Measurements from ENCODE around the gene CHRNA4. TPM values are rescaled to one million over a fixed set of nuclear protein-coding genes. Genes with fewer than 3 reads are reported as not detected.

CHRNA4 gene
- total RNA-seq, 1 experiment from 2014 or later = 0.11 TPM

DNA sequence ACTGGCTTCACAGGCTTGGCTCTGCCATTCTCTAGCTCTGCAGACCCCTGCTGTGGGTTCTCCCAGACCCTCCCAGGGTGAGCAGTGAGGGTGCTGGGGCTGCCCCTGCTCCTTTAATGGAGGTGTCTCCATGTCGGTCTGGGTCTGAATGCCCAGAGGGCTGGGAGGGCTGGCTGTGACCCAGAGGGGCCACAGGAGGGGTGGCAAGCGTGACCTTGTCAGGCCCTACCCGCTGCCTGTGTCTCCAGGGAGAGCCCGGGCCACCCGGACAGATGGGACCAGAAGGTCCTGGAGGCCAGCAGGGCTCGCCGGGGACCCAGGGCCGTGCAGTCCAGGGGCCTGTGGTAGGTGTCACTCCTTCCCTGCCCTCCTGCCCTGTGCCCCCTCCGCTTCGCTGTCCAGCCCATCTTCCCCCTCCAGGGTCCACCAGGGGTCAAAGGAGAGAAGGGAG, 36.1 kb downstream of the CHRNA4 start:
- H3K4me1 ChIP-seq = peaks cover 5% of the 10 kb centered on the region; the same call in 1 of the 2 replicates
- DNase-seq = peak in 1 of 2 experiments; percentile 40
- Mint-ChIP-seq H3K9me3 (ENCODE audit: unreplicated experiment) (no peaks in the 10 kb centered on the region), H3K27me3 (ENCODE audit: insufficient read depth, unreplicated experiment) (peaks cover 11% of the 10 kb centered on the region), H3K4me3 (ENCODE audit: unreplicated experiment) (no peak overlapping the region), H3K36me3 (ENCODE audit: insufficient read depth, unreplicated experiment) (no peaks in the 10 kb centered on the region), H3K27ac (ENCODE audit: unreplicated experiment) (no peak overlapping the region), H3K4me1 (ENCODE audit: low read depth, unreplicated experiment) (no peaks in the 10 kb centered on the region)
- POLR2A ChIA-PET = no interaction called here
- BruUV-seq (replicated peaks) = no TSS peak
- TF ChIP-seq, protein P1, sequence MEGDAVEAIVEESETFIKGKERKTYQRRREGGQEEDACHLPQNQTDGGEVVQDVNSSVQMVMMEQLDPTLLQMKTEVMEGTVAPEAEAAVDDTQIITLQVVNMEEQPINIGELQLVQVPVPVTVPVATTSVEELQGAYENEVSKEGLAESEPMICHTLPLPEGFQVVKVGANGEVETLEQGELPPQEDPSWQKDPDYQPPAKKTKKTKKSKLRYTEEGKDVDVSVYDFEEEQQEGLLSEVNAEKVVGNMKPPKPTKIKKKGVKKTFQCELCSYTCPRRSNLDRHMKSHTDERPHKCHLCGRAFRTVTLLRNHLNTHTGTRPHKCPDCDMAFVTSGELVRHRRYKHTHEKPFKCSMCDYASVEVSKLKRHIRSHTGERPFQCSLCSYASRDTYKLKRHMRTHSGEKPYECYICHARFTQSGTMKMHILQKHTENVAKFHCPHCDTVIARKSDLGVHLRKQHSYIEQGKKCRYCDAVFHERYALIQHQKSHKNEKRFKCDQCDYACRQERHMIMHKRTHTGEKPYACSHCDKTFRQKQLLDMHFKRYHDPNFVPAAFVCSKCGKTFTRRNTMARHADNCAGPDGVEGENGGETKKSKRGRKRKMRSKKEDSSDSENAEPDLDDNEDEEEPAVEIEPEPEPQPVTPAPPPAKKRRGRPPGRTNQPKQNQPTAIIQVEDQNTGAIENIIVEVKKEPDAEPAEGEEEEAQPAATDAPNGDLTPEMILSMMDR (IDR thresholded peaks at IDR 0.05; ENCODE audit: insufficient read depth in 1 of 2, low read depth in 1 of 2, low read length in 1 of 2, severe bottlenecking in 1 of 2, unreplicated experiment in 1 of 2) = no peak
- no peaks in the 10 kb centered on the region for H3K36me3 ChIP-seq (ENCODE audit: control insufficient read depth, insufficient read depth, low read length)
- intact Hi-C loops (cut with micrococcal nuclease; ENCODE audit: unreplicated experiment) = no loop called here
- CTCF ChIA-PET = interaction anchor here (0.6 to 0.7 kb wide), 3 partner anchors 8 to 15 kb away, joined by 3 to 7 read pairs (median 5); no protein-coding TSS in a partner anchor
- H3K9me3 ChIP-seq = peaks cover 7% of the 10 kb centered on the region
- no peaks in the 10 kb centered on the region for H3K27me3 ChIP-seq (replicated peaks; ENCODE audit: control insufficient read depth, insufficient read depth, low read length)
- H3K4me3 ChIP-seq (ENCODE audit: low read depth, low read length) = no peak overlapping the region

DNA sequence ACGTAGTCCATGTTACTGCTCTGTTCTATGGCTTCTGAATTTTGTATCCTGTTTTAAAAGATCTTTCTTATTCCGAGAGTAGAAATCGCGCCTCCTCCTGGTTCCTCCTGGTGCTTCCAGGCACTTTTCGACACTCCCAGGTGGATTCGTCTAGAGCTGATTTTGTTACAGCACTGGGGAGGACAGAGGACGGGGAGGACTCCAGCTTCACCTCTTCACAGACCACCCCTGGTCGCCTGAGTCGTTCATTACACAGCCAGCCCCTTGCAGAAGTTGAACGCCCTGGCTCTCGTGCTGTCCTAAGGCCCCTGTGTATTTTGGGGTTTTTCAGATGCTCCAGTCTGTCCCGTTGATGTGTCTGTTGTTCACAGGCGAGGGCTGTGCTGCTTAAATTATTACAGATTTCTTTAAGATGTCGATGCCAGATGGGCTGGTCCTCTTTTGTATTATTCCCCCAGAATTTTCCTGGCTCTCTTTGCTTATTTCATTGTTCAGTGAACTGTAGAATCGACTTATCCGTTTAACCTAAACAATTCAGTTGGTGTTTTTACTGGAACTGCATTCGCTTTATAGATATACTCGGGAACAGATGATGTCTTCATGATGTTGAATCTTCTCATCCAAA, 37.7 kb downstream of the CHRNA4 start:
- ChIA-PET POLR2A (no interaction called here), CTCF (interaction anchor here (0.6 to 1.8 kb wide), 2 partner anchors 13 to 107 kb away, joined by 3 to 6 read pairs; no protein-coding TSS in a partner anchor)
- Histone ChIP-seq H3K4me3 (ENCODE audit: low read depth, low read length) (no peak overlapping the region), H3K9me3 (peaks cover 7% of the 10 kb centered on the region), H3K36me3 (ENCODE audit: control insufficient read depth, insufficient read depth, low read length) (no peaks in the 10 kb centered on the region), H3K27me3 (replicated peaks; ENCODE audit: control insufficient read depth, insufficient read depth, low read length) (no peaks in the 10 kb centered on the region), H3K4me1 (peaks cover 5% of the 10 kb centered on the region; the same call in 1 of the 2 replicates)
- H3K36me3 Mint-ChIP-seq (ENCODE audit: insufficient read depth, unreplicated experiment) = no peaks in the 10 kb centered on the region
- no TSS peak for BruUV-seq (replicated peaks)
- H3K27ac Mint-ChIP-seq (ENCODE audit: unreplicated experiment) = no peak overlapping the region
- no peak overlapping the region for H3K4me3 Mint-ChIP-seq (ENCODE audit: unreplicated experiment)
- DNase-seq = peak in 1 of 2 experiments; percentile 35
- intact Hi-C loops (cut with micrococcal nuclease; ENCODE audit: unreplicated experiment) = no loop called here
- no peaks in the 10 kb centered on the region for H3K4me1 Mint-ChIP-seq (ENCODE audit: low read depth, unreplicated experiment)
- peaks cover 11% of the 10 kb centered on the region for H3K27me3 Mint-ChIP-seq (ENCODE audit: insufficient read depth, unreplicated experiment)
- TF ChIP-seq, protein P1 (IDR thresholded peaks at IDR 0.05; ENCODE audit: insufficient read depth in 1 of 2, low read depth in 1 of 2, low read length in 1 of 2, severe bottlenecking in 1 of 2, unreplicated experiment in 1 of 2) = peak; percentile 5 to 40
- no peaks in the 10 kb centered on the region for H3K9me3 Mint-ChIP-seq (ENCODE audit: unreplicated experiment)

DNA sequence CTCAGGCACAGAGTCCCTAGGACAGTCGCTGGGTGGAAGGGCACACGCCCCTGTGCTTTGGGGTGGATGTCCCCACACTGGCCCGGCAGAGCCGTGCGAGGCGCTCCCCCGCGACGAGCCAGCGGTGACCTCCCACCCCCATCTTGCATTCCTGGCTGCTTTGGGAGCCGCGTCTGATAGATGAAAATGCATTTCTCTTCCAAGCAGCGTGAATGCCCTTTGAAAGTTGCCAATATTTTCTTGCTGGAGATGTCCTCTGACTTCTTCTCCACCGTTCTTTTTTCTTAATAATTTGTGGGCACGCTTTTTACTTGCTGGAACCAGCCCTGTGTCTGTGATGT, 38.2 kb downstream of the CHRNA4 start:
- Histone ChIP-seq H3K9me3 (peaks cover 7% of the 10 kb centered on the region), H3K36me3 (ENCODE audit: control insufficient read depth, insufficient read depth, low read length) (no peaks in the 10 kb centered on the region), H3K4me3 (ENCODE audit: low read depth, low read length) (no peak overlapping the region), H3K27me3 (replicated peaks; ENCODE audit: control insufficient read depth, insufficient read depth, low read length) (no peaks in the 10 kb centered on the region), H3K4me1 (peaks cover 5% of the 10 kb centered on the region; the same call in 1 of the 2 replicates)
- TF ChIP-seq, protein P1 (IDR thresholded peaks at IDR 0.05; ENCODE audit: insufficient read depth in 1 of 2, low read depth in 1 of 2, low read length in 1 of 2, severe bottlenecking in 1 of 2, unreplicated experiment in 1 of 2) = no peak
- H3K4me1 Mint-ChIP-seq (ENCODE audit: low read depth, unreplicated experiment) = no peaks in the 10 kb centered on the region
- intact Hi-C loops (cut with micrococcal nuclease; ENCODE audit: unreplicated experiment) = no loop called here
- DNase-seq = no peak
- no peaks in the 10 kb centered on the region for H3K36me3 Mint-ChIP-seq (ENCODE audit: insufficient read depth, unreplicated experiment)
- peaks cover 11% of the 10 kb centered on the region for H3K27me3 Mint-ChIP-seq (ENCODE audit: insufficient read depth, unreplicated experiment)
- no peaks in the 10 kb centered on the region for H3K9me3 Mint-ChIP-seq (ENCODE audit: unreplicated experiment)
- ChIA-PET CTCF (interaction anchor here (0.6 to 1.8 kb wide), 2 partner anchors 13 to 107 kb away, joined by 3 to 6 read pairs; no protein-coding TSS in a partner anchor), POLR2A (no interaction called here)
- H3K27ac Mint-ChIP-seq (ENCODE audit: unreplicated experiment) = no peak overlapping the region
- no TSS peak for BruUV-seq (replicated peaks)
- H3K4me3 Mint-ChIP-seq (ENCODE audit: unreplicated experiment) = no peak overlapping the region
